Vagina (tissue), 2 donors: ENCODE data around the gene LBP. TPM values are rescaled to one million over a fixed set of nuclear protein-coding genes. Genes with fewer than 3 reads are reported as not detected.

Experiments
- DNase-seq, 2 donors: peaks; one replicate each; pipeline ENCODE4 v3.0.0-alpha.2; 2017; ENCODE audit errors: extremely low spot score in 2 of 2
- H3K27ac ChIP-seq: fragments of 200-600 bp; sonication (generic); one replicate; pipeline ENCODE4 v1.5.1; 2019
- H3K27me3 ChIP-seq: fragments of 200-600 bp; sonication (generic); one replicate; pipeline ENCODE4 v1.5.1; 2019
- H3K36me3 ChIP-seq, 2 donors: fragments of 200-600 bp; sonication (generic); one replicate each; pipeline ENCODE4 v1.5.1; 2017 to 2019
- H3K4me1 ChIP-seq: fragments of 200-600 bp; sonication (generic); one replicate; pipeline ENCODE4 v1.5.1; 2019
- H3K4me3 ChIP-seq, 2 donors: fragments of 200-600 bp; sonication (generic); 1 replicate in 1 of 2; 2 replicates in 1 of 2; pipeline ENCODE4 v1.5.1; 2016 to 2019
- H3K9me3 ChIP-seq: fragments of 200-600 bp; sonication (generic); one replicate; pipeline ENCODE4 v1.5.1; 2019
- POLR2A ChIP-seq, 2 donors: fragments of 450-650 bp; IDR thresholded peaks; one replicate each; pipeline ENCODE4 v1.6.1; 2017; ENCODE audit warnings: antibody characterized with exemption in 2 of 2, mild to moderate bottlenecking in 2 of 2, moderate library complexity in 2 of 2
- POLR2AphosphoS5 ChIP-seq, 2 donors: sonication (generic); formaldehyde crosslinking; IDR thresholded peaks; one replicate each; pipeline ENCODE4 v1.9.0; 2017; ENCODE audit warnings: antibody characterized with exemption in 2 of 2, mild to moderate bottlenecking in 2 of 2, low read depth in 1 of 2; ENCODE audit not compliant: insufficient read depth in 1 of 2
- intact Hi-C: fragments of 100-400 bp; cut with DNase I; formaldehyde crosslinking; loops from one replicate; pipeline ENCODE4 v1.15.1; 2023
- total RNA-seq: library from RNA; depleted of rRNA; stranded (reverse); fragments of >200 nt; gene quantifications from one replicate; pipeline ENCODE4 v1.2.3, GENCODE V29; 2016
- TF ChIP-seq, protein P1 (sequence below), 3 experiments: fragments of 450-650 bp in 2 of 3; fragments of 200-600 bp in 1 of 3; sonication (generic) in 1 of 3; IDR thresholded peaks; one replicate each; pipeline ENCODE4 v1.5.1; 2017 to 2019; ENCODE audit warnings: antibody characterized with exemption in 3 of 3, mild to moderate bottlenecking in 2 of 3, moderate library complexity in 2 of 3

Gene LBP
- total RNA-seq, 1 donor from 2014 or later: 0.98 TPM

DNA sequence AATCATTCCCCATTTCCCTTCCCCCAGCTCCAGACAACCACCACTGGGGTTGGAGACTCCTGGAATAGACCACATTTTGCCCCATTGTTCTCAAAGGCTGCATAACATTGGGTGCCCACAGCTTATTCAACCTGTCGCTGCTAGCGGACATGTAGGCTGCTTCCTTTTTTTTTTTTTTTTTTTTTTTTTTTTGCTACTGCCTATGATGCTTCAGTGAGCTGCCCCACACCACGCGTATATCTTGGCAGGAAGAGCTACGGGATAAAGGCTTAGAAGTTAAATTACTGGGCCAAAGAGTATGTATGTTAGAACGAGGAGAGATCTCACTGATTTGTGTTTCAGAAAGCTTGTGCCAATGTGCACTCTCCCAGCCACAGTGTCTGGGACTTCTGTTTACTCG is 7.0 kb downstream of the LBP start:
- TF ChIP-seq, protein P1, sequence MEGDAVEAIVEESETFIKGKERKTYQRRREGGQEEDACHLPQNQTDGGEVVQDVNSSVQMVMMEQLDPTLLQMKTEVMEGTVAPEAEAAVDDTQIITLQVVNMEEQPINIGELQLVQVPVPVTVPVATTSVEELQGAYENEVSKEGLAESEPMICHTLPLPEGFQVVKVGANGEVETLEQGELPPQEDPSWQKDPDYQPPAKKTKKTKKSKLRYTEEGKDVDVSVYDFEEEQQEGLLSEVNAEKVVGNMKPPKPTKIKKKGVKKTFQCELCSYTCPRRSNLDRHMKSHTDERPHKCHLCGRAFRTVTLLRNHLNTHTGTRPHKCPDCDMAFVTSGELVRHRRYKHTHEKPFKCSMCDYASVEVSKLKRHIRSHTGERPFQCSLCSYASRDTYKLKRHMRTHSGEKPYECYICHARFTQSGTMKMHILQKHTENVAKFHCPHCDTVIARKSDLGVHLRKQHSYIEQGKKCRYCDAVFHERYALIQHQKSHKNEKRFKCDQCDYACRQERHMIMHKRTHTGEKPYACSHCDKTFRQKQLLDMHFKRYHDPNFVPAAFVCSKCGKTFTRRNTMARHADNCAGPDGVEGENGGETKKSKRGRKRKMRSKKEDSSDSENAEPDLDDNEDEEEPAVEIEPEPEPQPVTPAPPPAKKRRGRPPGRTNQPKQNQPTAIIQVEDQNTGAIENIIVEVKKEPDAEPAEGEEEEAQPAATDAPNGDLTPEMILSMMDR (IDR thresholded peaks at IDR 0.05): no peak
- TF ChIP-seq POLR2A (IDR thresholded peaks at IDR 0.05) (no peak), POLR2AphosphoS5 (IDR thresholded peaks at IDR 0.05; ENCODE audit: insufficient read depth in 1 of 2, low read depth in 1 of 2) (no peak)
- intact Hi-C loops: no loop called here
- Histone ChIP-seq H3K27ac (no peak overlapping the region), H3K27me3 (no peaks in the 10 kb centered on the region), H3K36me3 (no peaks in the 10 kb centered on the region), H3K9me3 (no peaks in the 10 kb centered on the region), H3K4me3 (no peak overlapping the region), H3K4me1 (no peaks in the 10 kb centered on the region)
- DNase-seq: no peak

DNA sequence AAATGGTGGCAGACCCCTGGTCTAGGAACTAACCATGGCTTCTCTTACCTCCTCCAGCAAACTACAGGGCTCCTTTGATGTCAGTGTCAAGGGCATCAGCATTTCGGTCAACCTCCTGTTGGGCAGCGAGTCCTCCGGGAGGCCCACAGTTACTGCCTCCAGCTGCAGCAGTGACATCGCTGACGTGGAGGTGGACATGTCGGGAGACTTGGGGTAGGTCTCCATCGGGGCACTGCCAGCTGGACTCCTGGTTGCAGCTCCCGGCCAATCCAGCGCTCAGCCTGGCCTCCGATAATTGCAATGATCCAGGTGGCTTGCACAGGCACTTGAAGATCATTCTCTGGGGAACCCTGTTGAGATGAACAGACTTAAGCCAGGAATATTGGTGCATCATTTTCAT is 7.9 kb downstream of the LBP start:
- intact Hi-C loops: no loop called here

DNA sequence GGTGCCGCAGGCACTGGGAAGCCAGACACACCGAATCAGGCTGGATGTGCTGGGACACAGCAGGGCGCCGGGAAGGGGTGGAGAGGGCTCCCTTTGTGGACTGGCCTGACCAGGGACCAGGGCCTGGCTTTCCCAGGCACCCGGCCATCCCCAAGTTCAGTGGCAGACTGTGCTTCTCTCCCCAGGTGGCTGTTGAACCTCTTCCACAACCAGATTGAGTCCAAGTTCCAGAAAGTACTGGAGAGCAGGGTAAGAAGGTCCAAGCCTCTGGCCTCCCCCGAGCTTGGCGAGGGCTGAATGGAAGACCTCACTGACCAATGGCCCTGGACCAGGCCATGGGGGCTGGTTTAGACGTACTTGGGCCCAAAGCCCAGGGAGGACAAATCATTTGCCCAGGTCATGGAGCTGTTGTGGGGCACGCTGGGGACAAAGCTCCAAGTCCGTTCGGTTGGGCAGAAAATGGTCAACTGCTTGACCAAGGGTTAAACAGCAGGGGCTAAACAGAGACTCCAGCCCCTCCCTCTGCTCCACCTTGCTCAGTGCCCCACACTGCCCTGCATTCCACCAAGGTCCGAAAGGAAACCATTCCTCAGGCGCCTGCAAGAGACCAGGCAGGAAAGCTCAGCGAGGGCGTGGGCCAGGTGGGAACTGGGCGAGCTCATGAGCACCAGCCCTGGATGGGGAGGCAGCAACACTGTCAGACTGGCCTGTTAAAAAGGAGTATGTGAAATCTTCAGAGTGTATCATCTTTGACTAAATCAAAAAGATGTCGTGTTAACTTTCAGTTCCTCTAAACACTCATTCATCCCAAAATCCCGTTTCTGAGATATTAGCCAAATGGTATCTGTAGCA is 9.1 kb downstream of the LBP start:
- TF ChIP-seq POLR2AphosphoS5 (IDR thresholded peaks at IDR 0.05; ENCODE audit: insufficient read depth in 1 of 2, low read depth in 1 of 2) (no peak), POLR2A (IDR thresholded peaks at IDR 0.05) (no peak)
- TF ChIP-seq, protein P1 (IDR thresholded peaks at IDR 0.05): no peak
- no peak for DNase-seq
- Histone ChIP-seq H3K4me3 (no peak overlapping the region), H3K27ac (no peak overlapping the region), H3K9me3 (no peaks in the 10 kb centered on the region), H3K27me3 (no peaks in the 10 kb centered on the region), H3K4me1 (no peaks in the 10 kb centered on the region), H3K36me3 (no peaks in the 10 kb centered on the region)
- intact Hi-C loops: no loop called here

More for the DNA sequence above, 7.9 kb downstream of the LBP start:
- H3K27me3 ChIP-seq: no peaks in the 10 kb centered on the region
- H3K4me3 ChIP-seq: no peak overlapping the region
- H3K9me3 ChIP-seq: no peaks in the 10 kb centered on the region
- no peaks in the 10 kb centered on the region for H3K4me1 ChIP-seq
- no peaks in the 10 kb centered on the region for H3K36me3 ChIP-seq
- no peak for DNase-seq
- H3K27ac ChIP-seq: no peak overlapping the region
- TF ChIP-seq POLR2A (IDR thresholded peaks at IDR 0.05): no peak
- TF ChIP-seq, protein P1 (IDR thresholded peaks at IDR 0.05): no peak
- no peak for TF ChIP-seq POLR2AphosphoS5 (IDR thresholded peaks at IDR 0.05; ENCODE audit: insufficient read depth in 1 of 2, low read depth in 1 of 2)

DNA sequence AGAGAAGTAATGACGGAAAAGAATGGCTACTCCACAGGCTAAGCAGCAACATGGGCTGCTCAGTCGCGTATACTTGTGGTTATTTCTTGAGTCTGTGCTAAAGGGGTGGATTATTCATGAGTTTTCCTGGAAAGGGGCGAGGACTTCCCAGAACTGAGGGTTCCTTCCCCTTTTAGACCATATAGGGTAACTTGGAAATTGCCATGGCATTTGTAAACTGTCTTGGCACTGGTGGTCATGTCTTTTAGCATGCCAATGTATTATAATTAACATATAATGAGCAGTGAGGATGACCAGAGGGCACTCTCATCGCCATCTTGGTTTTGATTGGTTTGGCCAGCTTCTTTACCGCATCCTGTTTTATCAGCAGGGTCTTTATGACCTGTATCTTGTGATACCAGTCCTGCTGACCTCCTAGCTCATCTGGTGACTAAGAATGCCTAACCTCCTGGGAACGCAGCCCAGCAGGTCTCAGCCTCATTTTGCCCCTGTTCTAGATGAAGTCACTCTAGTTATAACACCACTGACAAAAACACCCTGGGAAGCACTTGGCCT is 11.4 kb downstream of the LBP start:
- Histone ChIP-seq H3K36me3 (no peaks in the 10 kb centered on the region), H3K9me3 (no peaks in the 10 kb centered on the region), H3K27ac (no peak overlapping the region), H3K4me1 (no peaks in the 10 kb centered on the region), H3K27me3 (no peaks in the 10 kb centered on the region), H3K4me3 (no peak overlapping the region)
- intact Hi-C loops: no loop called here
- TF ChIP-seq, protein P1 (IDR thresholded peaks at IDR 0.05): no peak
- TF ChIP-seq POLR2AphosphoS5 (IDR thresholded peaks at IDR 0.05; ENCODE audit: insufficient read depth in 1 of 2, low read depth in 1 of 2) (no peak), POLR2A (IDR thresholded peaks at IDR 0.05) (no peak)
- no peak for DNase-seq

DNA sequence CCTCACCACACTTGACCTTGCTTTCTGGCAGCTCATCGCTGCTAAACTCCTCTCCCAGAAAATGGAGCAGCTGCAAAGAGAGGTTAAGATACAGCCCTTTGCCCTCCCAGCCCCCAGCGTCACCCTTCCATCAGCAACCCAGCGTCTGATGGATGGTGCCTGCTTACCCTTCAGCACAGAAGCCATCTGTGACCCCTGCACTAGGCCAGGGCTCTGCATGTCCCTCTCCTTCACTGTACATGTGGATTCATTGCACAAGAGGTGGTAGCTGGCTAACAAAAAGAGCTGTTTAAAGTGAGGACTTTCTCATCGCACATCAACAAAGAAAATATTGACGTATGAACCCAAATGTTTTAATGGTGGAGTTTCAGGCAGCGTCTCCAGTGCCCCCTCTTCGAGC is 12.3 kb downstream of the LBP start:
- H3K4me1 ChIP-seq: no peaks in the 10 kb centered on the region
- no peak for DNase-seq
- TF ChIP-seq POLR2AphosphoS5 (IDR thresholded peaks at IDR 0.05; ENCODE audit: insufficient read depth in 1 of 2, low read depth in 1 of 2) (no peak), POLR2A (IDR thresholded peaks at IDR 0.05) (no peak)
- TF ChIP-seq, protein P1 (IDR thresholded peaks at IDR 0.05): no peak
- no peak overlapping the region for H3K4me3 ChIP-seq
- intact Hi-C loops: no loop called here
- H3K27ac ChIP-seq: no peak overlapping the region
- no peaks in the 10 kb centered on the region for H3K27me3 ChIP-seq
- H3K9me3 ChIP-seq: no peaks in the 10 kb centered on the region
- no peaks in the 10 kb centered on the region for H3K36me3 ChIP-seq
